Left lobe of liver (tissue), 2 donors: Measurements from ENCODE around the gene BICD1. TPM values are rescaled to one million over a fixed set of nuclear protein-coding genes. Genes with fewer than 3 reads are reported as not detected.

ENCODE experiments used
- ATAC-seq: fragments of 200-7000 bp; cut with Tn5 transposase; one replicate; pipeline ENCODE4 v1.9.1; 2020; ENCODE audit warnings: mild to moderate bottlenecking, moderate library complexity
- DNase-seq: peaks from one replicate; pipeline ENCODE4 v3.0.0-alpha.2; 2020; ENCODE audit warnings: low spot score
- total RNA-seq: library from RNA; stranded (reverse); gene quantifications from one replicate; pipeline ENCODE4 v1.2.1, GENCODE V29; 2021
- donor health status: DM: no; HTN: no; CAD: no; lungs with moderate emphysema.
- donor health status: DM: no; HTN: yes; CAD: no.

BICD1 gene
- total RNA-seq, 1 donor from 2014 or later, result 0.91 TPM

DNA sequence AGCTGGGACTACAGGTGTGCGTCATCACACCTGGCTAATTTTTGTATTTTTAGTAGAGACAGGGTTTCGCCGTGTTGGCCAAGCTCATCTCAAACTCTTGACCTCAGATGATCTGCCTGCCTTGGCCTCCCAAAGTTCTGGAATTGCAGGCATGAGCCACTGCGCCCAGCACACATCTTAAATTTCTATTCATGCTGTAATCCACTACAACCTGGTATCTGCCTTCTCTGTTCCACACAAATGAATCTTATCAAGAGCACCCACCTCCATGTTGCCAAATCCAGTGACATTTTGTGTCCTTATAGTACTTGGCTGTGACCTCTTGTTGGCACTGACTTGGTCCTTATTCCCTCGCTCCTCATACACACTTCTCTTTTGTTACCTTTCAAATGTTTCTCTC is 5.8 kb upstream of the BICD1 start:
- ATAC-seq (no peak), DNase-seq (no peak)

DNA sequence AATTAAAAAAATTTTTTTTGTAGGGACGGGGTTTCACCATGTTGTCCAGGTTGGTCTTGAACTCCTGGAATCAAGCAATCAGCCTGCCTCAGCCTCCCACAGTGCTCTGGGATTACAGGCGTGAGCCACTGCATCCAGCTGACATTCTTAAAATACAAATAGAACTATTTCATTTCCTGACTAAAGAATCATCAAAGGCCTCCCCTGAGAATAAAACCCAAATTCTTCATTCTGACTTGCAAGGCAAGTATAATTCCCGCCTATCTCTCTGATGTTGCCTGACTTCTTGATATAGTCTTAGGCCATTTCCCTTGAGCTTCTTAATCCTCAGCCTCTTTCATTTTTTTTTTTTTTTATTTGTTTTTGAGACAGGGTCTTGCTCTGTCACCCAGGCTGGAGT is 4.4 kb upstream of the BICD1 start:
- ATAC-seq, result no peak

DNA sequence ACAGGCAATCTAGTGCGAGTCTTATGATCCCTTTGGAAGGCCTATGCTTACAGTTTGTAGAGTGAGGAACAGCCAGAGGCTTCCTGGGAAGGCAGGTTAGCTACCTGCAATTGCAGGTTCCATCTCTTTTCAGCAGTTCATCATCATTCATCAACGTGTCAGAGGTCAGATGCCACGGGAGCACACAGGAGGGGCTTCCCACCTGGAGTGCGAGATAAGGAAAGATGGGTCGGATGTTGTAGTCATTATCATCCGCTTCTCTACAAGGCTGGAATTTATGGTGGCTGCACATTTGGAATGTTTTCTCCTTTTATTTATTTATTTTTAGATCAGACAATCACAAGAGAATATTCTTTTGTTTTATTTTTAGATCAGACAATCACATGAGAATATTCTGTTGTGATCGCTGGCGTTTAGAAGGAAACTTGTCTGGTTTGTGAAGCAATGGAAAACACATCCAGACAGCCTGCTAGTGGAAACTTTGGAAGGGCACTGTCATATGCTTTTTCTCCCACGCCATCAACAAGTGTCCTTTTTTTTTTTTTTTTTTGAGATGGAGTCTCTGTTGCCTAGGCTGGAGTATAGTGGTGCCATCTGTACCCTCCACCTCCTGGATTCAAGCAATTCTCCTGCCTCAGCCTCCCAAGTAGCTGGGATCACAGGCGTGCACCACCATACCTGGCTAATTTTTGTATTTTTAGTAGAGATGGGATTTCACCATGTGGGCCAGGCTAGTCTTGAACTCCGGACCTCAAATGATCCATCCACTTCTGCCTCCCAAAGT is 1.9 kb upstream of the BICD1 start:
- DNase-seq, result no peak
- ATAC-seq, result no peak

More for the DNA sequence above, 4.4 kb upstream of the BICD1 start:
- no peak for DNase-seq

DNA sequence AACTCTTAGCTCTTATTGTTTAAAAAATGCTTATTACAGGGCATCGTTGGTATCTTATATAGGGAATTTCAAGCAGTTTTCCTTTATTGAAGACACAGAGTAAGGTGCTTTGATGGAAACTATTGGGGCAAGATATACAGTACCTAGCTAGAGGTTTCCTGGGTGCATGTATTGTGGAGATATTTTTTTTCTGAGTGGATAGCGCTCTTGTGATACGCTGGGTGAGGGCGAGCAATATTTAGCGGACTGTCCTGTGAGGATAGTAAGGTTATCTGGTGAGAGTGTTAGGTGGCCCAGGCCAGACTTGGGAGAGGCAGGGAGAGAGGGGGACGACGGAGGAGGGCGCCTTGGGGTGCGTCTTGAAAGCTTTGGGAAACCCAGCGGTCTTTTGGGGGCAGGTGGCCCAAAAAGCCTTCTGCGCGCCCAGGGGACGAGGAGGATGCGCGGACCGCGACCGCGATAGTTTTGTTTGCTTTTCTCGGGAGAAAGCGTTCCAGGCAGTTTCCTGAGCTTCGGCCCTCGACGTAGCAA is 596 bp upstream of the BICD1 start:
- DNase-seq, result no peak
- peak; percentile 7 for ATAC-seq

DNA sequence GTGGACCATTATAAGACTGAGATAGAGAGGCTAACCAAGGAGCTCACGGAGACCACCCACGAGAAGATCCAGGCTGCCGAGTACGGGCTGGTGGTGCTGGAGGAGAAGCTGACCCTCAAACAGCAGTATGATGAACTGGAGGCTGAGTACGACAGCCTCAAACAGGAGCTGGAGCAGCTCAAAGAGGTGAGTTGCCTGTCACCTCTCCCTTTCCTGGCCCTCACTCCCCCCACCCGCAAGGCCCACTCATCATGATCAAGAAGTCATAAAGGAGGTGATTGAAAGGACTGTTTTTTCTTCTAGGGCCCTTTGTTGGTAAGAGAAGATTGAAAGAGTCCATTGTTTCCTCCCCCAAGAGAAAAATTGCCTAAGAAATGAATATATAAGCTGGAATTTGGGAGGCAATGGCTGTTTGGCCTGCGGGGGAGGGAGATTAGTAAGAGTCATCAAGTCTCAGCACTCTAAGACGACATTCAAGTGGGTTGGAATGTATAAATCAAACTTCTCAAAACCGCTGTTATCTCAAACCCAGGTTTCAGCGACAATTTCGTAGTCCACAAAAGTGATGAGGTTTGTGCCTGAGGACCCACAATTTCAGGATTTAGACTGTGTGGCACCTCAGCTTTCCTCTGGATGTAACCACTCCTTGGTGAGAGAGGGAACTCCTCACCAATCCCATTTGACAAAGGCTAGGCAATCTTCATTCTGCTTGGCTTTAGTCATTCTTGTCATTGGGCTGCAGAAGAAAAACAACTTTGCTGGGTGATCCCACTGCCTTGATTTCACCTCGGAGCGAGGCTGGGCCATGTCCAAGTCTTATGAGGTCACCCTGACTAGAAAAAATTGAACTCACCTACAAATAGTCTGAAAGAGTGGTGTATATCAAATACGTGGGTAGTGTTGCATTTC is 966 bp downstream of the BICD1 start:
- DNase-seq (no peak), ATAC-seq (no peak)

DNA sequence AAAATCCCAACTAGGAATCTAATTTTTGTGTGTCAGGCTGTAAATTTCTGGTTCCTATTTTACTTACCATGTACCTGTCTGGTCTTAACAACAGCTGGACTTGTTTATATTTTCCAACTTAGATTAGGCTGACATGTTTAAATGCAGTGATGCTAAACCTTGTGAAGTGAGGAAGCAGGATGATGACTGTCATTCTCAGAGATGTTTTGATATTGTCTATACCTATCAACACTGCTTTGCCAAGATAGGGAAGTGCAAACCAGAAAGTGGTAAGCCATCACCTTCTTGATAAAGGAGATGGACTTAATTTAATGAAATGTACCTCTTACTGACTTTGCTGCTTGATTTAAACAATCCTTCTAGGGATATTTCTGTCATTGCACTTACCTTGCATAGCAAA is 2.1 kb downstream of the BICD1 start:
- no peak for DNase-seq
- no peak for ATAC-seq

DNA sequence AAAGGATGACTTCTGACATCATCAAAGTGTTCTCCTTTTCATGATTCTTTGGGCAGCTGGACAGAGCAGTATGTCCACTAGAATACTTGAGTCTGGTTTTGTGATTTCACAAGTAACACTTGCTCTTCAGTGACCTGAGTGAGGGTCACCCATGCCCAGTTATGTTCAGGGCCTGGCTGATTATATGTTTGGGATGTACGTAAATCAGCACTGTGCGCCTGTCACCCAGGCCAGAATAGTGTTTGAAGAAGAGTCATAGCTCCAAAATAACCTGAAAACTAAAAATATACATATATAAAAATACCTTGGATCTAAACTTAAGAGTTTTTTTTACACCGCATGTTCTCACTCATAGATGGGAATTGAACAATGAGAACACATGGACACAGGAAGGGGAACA is 3.8 kb downstream of the BICD1 start:
- DNase-seq (no peak), ATAC-seq (no peak)

DNA sequence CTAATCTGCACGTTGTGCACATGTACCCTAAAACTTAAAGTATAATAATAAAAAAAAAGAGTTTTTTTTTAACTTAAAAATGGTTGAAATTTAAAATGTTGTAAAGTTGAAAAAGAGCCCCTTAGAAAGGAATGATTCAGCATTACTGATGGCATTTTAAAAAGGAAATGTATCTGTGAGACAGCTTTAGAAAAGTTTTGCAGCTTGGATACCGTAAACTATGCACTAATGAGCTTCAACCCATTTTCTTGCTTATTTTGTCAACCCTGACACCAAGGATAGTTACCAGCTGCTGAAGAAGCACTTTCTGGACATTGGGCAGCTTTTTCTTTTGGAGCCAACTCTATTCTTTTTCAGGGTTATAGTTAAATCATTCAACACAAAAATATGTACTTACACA is 4.3 kb downstream of the BICD1 start:
- ATAC-seq, result no peak
- no peak for DNase-seq

DNA sequence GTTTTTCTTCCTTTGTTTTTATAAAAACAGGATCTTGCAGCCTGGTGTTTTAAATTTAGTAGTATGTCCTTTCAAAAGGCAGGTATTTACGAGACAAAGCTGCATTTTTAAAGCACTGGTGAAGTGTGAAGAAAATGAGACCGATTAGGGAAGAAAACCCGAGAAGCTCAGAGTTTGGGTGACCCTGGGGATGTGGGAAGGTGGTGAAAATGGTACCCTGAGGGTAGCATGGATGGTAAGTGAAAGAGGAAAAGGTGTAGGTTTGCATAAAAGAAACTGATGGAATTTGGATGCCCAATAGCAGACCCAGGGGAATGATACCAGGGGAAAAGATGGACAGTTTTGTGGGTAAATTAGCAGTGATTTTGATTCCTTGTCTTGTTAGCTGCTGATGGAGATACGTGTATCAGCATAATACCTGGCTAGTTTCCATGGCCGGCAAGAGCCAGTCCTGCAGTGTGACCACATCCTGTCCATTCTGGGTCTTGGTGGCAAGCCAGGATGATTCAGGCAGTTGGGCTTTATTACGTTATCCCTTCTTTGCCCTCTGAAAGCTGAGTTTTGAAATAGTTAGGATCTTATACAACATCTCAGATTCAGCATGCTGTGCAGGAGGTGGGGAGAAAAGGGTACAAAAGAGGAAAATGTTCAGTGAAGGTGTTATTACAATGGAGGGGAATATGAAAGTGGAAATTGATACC is 8.9 kb downstream of the BICD1 start:
- DNase-seq (peak; percentile 52), ATAC-seq (peak; percentile 70)

DNA sequence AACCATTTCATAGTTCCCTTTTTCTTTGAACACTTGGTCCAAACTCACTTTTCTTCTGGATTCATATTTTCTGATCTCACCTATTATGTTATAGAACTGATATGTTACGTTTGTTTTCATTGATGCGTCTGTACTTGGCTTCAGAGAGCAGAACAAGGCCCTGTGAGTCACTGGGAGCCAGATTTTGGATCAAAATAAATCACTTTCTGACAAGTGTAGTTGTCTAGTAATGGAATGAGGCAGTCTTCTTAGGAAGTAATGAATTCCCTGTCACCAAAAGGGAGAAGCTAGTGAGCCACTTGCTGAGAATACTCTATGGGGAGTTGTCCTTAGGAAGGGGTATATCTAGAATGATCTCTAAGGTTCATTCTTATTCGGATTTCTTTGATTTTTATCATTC is 10.2 kb downstream of the BICD1 start:
- ATAC-seq (no peak), DNase-seq (no peak)

DNA sequence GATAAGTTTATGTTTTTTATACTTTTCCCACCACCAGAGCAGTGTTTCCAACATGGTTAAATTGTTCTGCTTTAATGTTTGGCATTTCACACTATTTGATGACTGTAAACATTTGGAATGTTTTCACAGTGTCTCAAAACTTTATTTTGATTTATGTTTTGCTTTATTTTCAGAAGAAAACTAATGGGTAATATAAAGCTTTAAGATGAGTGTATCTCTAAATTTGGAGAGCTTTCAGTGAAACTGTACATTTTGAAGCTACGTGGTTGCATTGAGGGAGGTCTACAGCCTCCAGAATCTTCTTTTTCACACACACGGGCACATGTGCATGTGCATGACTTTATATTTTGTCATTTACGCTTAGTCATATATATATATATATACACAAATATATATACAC is 10.7 kb downstream of the BICD1 start:
- no peak for ATAC-seq
- no peak for DNase-seq

DNA sequence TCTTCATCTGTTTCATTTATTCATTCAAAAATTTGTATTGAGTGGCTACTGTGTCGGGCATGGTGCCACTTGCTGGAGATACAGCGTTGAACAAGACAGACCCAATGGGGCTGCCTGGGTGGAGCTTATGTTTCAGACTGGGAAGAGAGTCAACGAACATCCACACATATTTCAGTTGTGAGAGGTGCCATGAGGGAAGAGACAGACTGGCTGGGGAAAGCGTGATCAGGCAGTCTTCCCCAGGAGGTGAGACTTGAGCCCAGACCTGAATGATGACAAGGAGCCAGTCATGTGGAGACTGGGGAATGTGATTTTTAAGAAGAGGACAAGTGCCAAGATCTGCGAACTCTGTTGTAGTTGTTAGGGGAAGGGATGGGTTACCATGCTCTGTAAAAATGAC is 12.2 kb downstream of the BICD1 start:
- ATAC-seq, result no peak
- DNase-seq, result no peak

DNA sequence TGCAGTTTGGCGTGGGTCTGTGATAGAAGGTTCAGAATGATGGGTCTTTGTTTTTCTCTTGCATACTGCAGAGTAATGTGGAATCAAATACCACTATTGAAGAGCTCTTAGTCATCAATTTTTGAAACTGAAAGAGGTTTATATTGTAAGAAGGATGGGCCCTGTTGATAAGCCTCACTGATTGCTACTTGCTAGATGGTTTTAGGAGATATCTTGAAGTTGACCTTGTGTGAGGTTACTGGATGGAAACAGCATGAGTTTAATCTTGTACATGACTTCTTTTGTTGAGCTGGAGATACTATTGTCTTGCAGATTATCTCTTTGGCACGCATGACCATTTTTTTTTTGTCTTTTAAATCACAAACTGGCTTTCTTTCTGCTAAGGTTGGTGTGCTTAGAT is 13.8 kb downstream of the BICD1 start:
- ATAC-seq (no peak), DNase-seq (no peak)

DNA sequence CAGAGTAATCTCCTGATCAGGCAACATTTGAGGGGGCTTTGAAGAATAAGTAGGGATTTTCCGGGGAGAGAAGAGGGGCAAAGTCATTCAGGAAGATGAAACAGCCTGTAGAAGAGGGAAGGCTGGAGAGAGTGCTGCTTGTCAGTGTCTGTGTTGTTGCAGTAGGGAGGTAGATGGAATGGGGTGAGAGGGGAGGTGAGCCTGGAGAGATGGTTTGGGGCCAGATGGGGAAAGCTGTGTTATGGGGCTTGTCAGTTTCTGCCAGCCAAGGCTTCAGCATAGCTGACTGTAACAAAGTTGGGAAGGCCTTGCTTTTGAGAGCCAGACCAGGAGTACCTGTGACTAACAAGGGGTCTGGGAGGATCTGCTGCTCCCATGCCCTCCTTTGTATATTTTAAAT is 18.0 kb downstream of the BICD1 start:
- ATAC-seq, result no peak
- DNase-seq, result no peak

DNA sequence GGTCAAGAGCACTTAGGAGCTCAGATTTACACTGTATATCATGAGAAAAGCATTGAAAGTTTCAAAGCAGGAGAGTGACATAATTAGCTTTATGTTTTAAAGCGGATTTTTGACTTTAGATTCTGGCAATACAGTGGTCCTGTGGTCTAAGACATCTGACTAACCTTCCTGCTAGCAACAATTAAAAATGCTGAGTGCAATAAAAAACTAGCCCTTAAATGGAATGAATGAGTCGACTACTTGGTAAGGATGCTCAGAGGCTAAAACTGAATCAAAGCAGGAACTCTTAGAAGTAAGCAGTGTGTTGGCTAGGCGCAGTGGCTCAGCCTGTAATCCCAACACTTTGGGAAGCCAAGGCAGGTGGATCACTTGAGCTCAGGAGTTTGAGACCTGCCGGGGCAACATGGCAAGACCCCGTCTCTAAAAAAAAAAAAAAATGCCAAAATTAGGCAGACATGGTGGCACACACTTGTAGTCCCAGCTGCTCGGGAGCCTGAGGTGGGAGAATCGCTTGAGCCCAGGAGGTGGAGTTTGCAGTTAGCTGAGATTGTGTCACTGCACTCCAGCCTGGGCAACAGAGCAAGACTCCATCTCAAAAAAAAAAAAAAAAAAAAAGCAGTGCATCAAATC is 18.9 kb downstream of the BICD1 start:
- DNase-seq, result no peak
- no peak for ATAC-seq

DNA sequence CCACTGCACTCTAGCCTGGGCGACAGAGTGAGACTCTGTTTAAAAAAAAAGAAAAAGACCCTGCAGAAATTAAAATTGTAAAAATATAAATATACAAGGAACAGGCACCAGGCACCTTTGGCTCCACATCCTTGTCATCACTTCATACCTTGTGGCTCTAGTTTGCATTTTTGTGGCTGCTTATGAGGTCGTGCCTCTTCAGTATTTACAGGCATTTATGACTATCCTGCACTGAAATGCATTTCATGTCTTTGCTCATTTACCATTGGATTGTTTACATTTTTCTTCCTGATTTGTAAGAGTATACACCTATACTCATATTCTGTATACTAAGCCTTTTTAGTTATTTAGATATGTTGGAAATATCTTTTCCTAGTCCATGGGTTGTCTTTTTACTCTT is 20.1 kb downstream of the BICD1 start:
- ATAC-seq (no peak), DNase-seq (no peak)

DNA sequence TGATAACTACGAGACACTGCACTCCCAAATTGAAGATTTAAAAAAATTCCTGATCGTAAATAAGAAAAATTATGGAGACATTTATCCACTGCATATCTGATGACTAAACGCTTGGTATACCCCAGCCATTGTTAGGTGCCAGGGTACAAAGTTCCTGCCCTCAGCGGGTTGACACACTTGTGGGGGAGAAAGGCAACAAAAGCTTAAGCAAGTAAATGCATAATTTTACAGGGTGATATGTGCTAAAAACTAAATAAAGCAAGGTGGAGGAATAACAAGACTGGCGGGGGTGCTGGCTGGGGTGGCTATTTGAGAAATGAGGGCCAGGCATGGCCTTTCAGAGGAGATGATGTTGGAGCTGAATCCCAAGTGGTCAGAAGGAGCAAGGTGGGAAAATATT is 25.0 kb downstream of the BICD1 start:
- DNase-seq (no peak), ATAC-seq (no peak)

DNA sequence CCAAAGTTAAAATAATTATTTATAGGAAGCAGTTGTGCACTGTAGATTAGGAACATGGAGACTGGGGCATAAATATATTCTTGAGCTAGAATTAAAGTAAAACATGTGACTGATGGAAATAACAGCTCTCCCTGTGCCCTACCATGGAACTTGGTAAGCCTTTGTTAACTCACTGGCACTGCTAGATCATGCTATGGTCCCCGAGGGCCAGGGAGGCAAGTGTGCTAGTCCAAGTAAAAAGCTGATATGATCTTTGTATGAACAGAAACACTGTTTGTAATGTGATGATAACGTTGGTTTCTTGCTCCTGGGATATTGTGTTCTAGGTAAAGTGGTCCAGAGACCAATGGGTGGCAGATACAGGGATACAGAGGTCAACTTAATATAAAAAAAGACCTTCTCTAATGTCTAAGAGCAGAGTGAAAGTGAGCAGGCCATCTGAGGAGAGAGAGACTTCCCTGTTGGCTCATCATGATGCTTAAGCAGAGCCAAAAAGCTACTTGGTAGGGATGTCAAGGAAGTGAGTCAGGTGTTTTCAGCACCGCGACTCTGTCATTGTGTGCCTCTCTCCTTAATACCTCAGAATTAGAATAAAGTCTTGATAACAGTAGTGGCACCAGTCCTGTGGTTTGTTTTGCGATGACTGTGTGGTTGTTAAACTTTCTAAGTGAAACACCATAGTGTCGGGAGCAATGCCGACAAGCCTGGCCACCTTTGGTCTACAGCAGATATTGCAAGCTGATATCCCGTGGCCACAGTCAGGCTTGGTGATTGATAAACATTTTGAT is 27.6 kb downstream of the BICD1 start:
- DNase-seq (no peak), ATAC-seq (no peak)

DNA sequence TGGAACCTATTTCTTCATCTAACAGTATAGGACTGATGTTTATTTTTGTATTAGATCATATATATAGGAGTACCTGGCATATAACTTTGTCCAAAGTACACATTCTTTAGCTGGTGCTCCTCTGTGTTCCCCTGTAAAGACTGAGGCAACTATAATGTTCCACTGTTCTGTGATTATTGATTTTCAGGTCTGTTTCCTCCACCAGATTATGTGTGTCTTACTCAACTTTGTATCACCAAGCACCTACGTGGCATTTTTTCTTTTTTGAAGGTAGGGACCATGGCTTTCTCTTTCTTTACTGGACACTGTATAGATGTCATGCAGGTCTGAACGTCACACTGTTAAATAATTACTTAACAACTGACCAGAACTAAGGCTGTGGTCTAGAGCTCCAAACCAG is 29.3 kb downstream of the BICD1 start:
- ATAC-seq, result peak; percentile 39
- no peak for DNase-seq

DNA sequence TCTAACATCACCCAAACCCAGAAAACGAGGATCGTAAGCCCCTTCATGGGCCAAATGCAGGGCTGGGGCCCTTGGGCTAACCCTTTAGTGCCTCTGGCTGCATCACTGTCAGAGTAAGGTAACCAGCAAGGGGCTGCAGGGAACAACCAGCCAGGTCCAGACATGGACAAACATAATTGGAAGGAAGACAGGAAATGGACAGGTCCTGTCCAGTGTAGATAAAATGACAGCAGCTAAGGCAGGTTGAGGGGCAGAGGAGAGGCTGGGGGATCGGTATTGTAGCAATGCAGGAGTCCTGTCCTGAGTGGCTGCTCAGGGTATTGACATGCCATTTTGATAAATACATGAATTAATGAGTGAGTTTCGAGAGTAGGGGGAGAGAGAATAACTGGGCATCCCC is 29.8 kb downstream of the BICD1 start:
- DNase-seq (no peak), ATAC-seq (no peak)
